Muscle of arm (tissue), 14 donors: ENCODE measurements around the gene BEND2. TPM values are rescaled to one million over a fixed set of nuclear protein-coding genes. Genes with fewer than 3 reads are reported as not detected.
"Not testable (repeated sequence)": the region's sequence is repeated elsewhere in the genome, so short reads cannot be mapped to it uniquely, and the experiment has no call there.

Experiments
- DNase-seq: peaks from one replicate; pipeline ENCODE4 v3.0.0-alpha.2; 2013
- long read RNA-seq, 11 donors: transcript quantifications; one replicate each; lab custom pipeline, GENCODE V29; 2026
- polyA plus RNA-seq, 12 donors: library from polyadenylated mRNA; unstranded; fragments of 120-200 nt; gene quantifications; one replicate each; pipeline ENCODE4 v1.2.1, GENCODE V29; 2013; ENCODE audit not compliant: insufficient read length in 12 of 12

BEND2 gene
- under 1 TPM in 5 of 12 donors, not detected in 7; 0.03 to 0.11 (median 0.05) TPM for polyA plus RNA-seq
- long read RNA-seq, donor 1: 0 reads
- long read RNA-seq, donor 2: 0 reads
- long read RNA-seq, donor 3: 0 reads
- long read RNA-seq, donor 4: 0 reads
- long read RNA-seq, donor 5: 0 reads
- long read RNA-seq, donor 6: 0 reads
- long read RNA-seq, donor 7: 0 reads
- long read RNA-seq, donor 8: 0 reads
- long read RNA-seq, donor 9: 0 reads
- long read RNA-seq, donor 10: 0 reads
- long read RNA-seq, donor 11: 0 reads

DNA sequence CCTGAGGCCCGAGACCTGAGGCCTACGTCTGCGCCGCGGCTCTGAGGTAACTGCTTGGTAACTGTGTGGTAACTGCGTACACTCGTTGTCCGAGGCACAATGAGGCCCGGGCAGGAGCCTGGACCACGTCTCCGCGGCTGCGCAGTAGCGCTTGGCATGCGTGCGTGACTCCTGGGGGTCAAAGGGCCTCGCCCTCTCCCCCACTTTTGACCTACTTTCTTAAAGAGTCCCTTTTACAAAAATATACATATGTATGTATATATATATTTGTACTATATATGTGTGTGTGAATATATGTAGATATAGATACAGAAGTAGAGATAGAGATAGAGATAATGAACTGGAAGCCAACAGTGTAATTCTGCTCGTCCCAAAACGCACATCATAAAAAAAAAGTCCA, at the start of gene BEND2:
BEND2 (minus strand) TSS at position 101 of the 400 bp plus-strand sequence. CDS start 136 bp downstream, outside the sequence.
- DNase-seq: no peak

DNA sequence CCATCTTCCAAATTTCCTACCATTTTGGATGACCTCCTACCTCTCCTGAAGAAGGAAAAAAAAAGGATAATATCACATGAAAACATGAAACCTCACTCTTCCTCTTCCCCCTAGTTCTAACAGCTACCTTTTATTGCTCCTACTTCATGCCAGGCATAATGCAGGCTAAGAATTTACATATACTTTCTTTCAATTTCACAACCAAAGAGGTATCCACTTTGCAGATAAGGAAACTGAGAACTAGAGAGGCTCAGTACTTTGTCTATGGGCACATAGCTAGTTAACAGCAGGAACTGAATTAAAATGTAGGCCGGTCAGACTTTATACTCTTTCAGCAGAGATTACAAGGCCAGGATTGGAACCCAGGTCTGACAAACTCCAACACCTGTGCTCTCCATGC, 34.4 kb upstream of the BEND2 start:
- no peak for DNase-seq

DNA sequence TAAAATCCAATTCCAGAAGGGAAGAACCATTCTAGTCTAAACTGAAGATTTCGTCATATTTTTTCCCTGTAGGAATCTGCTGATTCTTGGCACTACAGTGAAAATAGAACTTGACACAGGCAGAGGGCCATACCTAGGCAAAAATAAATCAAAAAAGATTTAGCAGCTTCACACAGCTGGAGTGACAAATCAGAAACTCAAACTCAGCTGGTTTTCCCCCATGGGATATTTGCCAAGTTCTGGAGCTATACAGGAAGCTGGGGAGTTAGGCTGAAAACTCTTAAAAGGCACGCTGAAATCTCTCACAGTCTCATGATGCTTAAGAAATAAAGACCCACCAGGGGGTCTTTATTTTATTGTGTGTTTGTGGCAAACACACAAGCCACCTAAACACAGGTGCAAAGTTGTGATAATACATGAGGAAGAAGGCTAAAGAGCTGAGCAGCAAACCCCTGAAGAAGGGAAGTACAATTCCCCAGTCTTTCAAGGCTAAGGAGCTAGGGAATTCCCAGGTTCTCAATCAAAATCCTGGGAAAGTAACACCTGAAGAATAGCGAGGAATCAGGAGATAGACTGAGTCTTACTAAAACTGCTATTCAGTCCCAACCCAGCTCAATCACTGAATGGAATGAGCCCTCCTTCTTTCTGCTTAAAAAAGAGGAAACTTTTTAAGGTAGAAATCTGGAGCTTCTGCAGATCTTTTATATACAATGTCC, 32.1 kb upstream of the BEND2 start:
- peak; percentile 8 for DNase-seq

DNA sequence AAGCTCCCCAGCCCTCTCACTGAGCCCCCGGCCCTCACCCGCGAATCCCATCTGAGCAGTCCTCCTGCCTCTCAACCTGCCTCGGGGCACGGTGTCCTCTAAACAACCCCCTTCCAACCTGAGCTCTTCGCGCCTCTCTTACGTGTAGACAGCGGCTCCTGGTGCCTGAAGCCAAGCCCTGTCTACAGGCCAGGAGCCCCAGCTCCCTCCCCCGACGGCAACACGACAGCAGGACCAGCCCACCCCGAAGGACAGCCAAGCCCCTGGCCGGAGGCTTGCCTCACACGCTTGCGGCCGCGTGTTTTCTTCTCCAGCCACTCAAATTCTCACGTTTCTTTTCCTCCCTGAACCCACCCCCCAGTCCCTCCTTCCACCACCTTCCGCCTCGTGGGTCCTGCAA, 9.0 kb upstream of the BEND2 start:
- not testable (repeated sequence) for DNase-seq

DNA sequence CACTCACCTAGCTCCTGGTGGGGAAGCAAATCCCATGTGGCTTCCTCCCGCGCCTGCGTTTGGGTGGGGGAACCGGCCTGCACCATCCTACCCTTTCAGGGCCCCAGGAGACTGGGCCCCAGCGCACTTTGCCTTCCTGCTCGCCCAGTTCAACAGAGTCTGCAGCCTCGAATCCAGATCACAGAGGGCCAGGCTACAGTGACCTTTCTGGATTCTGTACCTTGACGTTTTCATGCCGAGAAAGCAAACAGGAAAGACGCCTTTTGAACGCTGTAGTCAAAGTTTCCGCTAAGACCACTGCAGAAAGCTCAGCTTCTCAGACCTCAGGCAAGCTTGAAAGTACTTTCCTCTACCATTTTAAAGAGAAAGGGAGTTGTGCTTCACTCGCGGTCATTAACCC, 7.4 kb upstream of the BEND2 start:
- DNase-seq: no peak

DNA sequence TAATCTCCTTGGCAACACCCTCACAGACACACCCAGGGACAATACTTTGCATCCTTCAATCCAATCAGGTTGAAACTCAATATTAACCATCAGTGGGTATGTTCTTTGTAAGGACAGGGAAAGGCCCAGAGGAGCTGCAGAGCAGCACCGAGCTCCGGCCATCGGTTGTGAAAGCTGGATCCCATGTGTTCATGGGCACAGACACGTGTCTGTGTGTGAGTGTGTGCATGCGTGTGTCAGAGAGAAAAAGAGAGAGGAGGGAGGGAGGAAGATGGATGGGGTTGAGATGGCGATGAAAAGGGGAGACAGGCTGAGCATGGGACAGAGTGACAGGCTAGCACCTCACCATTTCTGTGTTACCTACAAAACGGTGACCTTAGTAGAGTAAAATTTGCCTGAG, 6.8 kb upstream of the BEND2 start:
- DNase-seq: no peak

DNA sequence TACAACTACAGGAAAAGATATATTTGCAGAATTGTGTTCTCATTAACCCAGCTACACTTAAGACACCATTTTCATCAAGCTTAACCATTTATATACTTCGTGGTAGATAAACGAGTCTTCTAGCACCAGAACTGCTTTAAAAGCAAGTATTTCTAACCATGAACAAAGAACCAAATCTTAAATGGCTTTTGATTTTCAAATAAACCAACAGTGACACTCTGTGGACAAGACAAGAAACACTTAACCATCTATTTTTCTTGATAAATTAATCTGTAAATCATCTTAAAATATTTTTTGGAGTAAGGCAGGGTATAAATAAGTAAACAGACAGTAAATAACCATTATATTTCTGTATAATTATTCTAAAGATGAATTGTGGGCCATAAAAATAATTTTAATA, 10.2 kb downstream of the BEND2 start:
- DNase-seq: peak; percentile 2

DNA sequence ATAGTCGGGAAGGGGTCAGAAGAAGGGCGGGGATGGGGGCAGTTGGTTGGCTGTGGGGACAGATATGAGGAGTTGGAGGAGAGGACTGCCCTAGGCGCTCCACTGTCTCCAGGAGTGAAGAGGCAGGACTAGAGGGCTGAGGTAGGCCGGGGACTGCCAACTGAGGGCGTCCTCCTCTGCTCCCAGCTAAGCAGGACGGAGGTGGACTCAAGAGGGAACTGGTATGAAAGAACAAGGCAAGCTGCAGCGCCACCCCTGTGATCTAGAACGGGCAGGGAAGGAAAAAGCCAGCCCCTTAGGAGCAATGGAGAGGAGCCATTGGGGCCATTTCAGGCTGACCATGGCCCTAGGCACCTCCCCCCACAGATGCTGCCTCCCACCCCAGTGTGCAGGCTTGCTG, 14.0 kb downstream of the BEND2 start:
- DNase-seq: no peak

DNA sequence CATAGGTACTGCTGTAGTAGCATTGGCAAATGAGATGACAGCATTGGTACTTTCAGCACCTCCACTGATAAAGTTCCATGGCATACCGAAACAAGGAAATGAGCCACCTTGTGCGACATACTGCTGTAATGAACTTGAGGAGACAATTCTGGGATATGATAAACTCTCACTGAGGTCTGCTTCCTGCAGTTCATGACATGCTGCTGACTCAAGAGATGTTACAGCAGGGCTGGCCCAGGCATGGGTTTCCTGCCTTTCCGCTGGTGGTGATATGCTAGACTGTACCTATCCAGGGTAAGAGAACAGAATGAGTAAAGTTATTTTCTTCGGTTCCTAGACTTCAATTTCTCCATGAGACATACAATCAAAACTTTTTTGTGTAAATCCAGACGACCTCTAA, 17.1 kb downstream of the BEND2 start:
- DNase-seq: no peak

DNA sequence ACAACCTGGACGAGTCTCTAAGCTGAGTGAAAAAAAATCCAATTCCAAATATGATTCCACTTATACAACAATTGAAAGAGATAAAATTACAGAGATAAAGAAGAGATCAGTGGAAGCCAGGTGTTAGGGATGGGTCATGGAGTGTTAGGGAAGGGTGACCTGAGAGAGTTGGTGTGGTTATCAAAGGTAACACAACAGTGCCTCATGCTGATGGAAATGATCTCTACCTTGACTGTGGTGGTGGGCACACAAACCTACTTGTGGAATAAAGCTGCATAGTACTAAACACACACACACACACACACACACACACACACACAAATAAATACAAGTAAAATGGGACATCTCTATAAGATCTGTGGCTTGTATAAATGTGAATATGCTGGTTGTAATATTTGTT, 26.0 kb downstream of the BEND2 start:
- no peak for DNase-seq

DNA sequence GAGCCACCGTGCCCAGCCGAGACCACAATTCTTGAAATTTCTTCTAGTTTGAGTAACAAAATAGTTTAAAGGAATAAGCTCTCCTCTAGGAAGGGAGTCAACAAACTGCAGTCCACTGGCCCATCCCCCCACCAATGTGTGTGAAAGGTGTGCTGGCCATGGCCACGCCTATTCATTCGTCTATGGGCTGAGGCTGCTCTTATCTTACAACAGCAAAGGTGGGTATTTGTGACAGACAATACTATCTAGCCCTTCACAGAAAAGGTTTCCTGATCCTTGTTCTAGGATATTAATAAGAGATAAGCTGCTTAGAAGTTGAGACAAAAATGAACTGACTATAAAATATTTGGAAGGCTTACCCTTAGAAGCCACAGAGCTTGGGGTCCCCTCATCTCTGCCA, 41.2 kb downstream of the BEND2 start:
- DNase-seq: no peak

DNA sequence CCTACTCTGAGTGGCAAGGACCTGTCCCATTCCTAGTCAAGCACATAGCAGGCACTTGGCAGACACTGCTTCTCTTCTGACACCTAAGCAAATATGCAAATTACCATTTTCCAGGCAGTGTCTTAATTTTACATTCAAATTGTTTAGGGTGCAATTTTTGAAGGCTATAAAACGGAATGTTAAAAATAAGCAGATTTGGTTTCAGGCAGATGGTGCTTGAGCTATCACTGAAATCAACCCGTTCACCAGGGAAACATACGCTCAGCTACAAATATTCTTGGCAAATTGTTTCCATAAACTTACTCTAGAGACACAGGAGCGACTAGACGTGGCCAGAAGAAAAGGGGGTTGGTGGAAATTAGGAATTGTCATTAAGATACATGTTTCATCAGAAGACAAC, 45.7 kb downstream of the BEND2 start:
- no peak for DNase-seq

DNA sequence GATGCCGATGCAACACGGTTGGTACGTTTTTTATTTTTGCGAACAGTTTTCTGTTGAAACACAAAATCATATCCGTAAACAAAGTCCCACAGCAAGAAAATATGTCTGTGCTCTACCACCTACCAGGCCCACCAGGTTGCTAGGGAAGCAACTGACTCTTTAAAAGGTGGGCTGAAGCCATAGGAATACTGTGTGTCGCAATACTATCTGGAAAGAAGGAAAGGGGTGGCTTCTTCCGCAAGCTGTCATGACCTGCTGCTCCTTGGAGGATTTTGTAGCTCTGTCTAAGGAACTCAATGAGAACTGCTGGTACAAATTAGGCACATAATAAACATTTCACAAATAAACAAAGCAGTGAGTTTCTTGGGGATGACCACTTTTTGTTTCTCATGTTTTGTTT, 46.5 kb downstream of the BEND2 start:
- no peak for DNase-seq

DNA sequence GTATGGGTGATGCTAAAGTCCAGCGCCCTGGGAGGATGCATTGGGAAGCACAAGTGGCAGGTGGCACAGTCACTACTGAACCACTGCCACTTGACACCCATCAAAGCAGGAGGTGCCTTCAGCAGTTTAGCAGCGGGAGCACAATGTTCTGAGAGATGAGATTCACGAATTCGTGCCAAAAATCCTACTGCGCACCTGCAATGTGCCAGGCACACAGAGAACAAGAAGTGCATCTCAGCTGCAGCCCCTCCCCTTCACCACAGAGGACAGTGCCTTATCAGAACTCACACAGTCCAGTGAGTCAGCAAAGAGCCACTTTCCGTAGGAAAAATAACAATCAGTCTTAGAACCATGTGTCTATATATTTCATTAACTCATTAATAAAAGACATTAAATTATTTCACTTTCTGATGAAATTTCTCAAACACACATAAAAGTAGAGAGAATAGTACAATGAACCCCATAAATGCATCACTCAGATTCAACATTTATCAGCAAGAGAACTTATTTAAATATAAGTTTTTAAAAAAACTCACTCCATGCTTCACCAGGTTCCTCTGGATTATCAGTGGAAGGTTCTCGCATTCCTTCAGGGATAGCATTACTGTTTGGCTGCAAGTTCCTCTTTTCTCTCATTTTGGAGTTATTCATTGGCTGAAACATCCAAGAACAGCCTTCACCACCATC, 47.0 kb downstream of the BEND2 start:
- no peak for DNase-seq

DNA sequence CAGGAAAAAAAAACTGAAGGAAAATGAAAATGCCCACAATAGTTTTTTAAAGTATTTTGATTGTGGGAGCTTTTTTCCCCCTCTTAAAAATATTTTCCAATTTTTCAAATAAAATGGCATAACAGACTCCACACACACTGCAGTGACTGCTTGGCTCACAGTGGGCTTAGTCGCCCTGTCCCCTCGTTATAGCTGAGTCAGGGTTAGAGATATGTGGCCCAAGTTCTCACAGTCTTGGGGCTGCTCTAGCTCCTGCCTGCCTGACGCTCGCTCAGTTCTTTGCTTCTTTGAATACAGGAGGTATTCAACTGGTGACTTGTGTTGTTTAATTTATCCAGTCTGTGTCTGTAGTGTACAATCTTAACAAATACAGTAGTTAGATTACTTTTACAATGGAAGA, 47.7 kb downstream of the BEND2 start:
- no peak for DNase-seq

DNA sequence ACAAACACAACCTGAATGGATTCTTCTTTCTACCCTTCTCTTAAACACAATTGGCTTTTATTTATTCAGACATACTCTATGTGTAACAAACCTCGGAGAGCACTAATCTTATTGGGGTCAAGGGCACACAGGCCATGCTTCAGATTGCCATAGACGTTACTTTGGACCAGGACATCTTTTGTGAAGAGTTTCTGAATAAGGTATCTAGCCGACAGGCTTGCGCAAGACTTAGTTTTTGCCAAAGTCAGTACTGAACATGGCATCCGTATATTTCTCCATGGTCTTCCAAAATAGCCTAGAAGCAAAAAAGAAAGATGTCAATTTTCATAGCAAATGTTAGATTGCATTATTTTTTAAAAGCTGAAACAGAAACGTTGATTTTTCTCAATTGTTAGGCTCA, 49.8 kb downstream of the BEND2 start:
- DNase-seq: no peak

DNA sequence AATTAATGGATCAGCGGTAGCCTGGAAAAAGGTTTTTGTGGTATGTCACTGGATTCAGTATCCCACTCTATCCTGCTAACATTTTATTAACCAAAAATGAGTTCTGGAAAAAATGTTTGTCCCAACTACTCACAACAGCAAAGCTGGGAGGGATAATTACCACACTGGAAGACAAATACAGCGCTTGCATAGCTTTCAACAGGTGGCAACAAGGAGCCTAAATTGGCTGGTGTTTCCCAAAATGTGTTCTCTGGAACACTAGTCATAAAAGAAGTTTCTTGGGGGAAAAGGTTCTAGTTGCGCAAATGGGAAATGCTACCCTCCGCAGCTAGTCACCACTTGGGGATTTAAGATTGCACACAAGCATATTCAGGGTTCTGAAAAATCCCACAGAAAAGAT, 54.6 kb downstream of the BEND2 start:
- no peak for DNase-seq

DNA sequence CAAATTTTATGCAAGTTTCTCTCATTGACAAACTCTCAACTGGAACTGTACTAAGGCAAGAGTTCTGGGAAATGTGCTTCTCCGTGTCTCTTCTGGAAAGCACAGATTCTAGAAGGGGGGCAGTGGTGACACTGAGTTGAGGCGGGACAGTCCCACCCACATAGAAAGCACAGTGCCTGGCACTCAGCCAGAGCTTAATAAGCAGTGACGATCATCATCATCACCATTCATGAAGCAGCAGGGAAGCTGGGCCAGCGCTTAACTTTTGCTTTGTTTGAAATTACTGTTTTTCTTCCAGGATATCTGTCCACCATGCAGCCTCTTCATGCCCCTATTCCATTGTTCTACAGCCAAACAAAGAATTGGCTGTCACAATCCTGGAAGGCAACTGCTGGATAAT, 60.3 kb downstream of the BEND2 start:
- DNase-seq: no peak

DNA sequence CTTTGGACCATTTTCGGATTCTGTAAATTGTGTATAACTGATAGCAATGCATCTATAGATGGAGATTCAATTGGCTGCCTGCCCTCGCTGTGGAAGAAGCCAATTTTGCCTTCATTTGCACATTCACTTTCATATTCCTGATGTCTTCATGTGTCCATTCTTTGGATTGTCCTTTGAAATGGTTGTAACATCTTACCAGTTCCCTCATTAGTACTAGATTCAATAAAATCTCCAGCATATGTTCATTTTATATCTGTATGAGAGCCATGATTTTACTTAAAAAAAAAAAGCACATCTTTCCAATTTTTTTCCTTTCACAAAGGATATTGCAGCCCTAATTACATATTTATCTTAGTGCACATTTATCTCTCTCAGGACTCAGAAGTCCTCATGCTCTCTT, 61.7 kb downstream of the BEND2 start:
- no peak for DNase-seq

DNA sequence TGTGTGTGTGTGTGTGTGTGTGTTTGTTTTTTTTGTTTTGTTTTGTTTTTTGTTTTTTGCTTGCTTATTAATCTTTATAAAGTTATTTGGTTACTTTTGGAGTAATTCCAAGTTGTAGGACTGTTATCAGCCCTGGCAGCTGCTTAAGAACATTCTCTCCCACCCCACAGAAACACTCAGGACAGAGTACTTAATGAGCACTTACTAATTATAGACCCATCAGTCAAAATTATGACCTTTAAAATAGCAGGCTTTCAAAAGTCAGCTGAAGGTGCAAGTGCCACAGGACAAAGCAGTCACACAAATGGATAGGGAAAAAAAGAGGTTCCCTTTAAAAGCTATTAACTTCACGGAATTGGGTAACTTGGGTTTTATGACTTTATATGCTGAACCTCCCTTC, 69.0 kb downstream of the BEND2 start:
- no peak for DNase-seq

DNA sequence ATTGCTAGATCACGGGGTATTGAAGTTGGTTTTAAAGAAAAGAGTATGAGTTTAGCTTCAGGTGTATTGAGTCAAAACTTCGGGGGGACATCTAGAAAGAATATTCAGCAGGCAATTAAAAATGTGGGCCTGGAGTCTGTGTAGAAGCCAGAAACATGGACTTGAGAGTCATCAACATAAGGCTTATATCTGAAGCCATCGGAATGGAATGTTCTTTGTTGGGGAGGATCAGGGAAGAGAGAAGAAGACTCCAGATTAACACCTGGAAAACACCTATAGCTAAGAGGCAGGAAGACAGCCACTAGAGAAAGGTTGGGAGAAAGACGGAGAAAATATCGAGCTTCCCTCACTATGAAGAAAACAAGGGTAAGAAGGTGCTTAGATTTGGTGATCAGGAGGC, 69.5 kb downstream of the BEND2 start:
- DNase-seq: no peak

DNA sequence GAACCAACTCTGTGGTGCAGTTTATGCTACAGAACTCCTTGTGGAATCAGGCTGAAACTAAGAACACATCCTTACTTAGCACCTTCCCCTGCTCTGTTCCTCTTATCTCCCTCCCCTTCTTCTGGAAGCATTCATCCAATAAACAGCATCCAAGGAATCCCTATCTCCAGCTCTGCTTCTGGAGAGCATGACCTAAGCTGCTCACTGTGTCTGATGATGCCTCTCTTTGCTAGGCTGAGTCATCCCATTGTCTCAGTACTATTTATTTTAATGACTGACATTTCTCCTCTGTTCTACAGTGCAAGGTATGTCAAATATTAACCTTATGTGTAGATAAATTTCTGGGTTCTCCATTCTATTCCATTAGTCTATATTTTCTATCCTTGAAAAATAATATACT, 71.2 kb downstream of the BEND2 start:
- DNase-seq: no peak

DNA sequence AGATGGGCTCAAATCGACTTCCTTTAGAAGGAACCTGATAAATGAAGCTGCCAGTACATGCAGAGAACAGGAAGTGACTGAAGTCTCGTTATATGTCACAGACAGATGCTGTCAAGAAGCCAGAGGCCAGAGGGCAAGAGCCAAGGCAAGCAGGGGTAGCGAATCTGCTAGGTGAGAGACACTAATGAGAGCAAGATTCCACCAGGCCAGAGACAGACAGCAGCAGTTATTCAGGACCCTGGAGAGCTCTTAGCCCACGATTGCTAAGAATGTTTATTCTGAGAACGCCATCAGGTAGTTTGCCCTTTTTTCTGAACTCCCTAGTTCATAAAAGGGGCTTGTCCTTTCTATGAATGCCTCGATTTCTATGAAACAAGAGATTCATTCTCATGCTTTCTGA, 73.7 kb downstream of the BEND2 start:
- DNase-seq: peak; percentile 15
